NCI-H128 (cell line): ENCODE results near the gene SATB1.

Experiments used
- DNase-seq: peaks from one replicate; lab custom pipeline; 2025; ENCODE audit not compliant: unreplicated experiment; lab: John Stamatoyannopoulos, UW

The SATB1 gene

DNA sequence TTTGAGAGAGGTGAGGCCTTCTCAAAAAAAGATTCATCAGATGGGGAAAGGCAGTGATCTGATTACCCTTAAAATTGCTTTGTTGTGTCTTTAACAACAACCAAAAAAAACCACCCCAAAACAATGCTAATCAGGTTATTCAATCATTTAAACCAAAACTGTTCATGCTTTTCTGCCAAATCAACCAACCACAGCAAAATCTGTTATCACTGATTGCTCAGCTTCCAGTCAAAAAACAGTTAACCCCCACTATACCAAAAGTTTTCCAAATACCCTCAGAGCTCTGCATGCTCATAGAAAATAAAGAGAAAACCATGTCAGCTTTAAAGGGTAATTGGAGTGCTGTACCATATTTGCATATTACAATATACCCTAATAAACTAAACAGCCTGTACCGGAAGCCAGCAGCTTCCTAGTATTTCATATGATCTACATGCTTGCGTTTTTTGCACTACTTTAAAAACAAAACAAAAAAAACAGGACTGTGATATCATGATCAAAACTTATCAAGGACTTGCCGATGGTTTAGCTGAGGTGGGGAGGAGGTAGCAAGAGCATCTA lies 22.8 kb downstream of the SATB1 start:
- no peak for DNase-seq

DNA sequence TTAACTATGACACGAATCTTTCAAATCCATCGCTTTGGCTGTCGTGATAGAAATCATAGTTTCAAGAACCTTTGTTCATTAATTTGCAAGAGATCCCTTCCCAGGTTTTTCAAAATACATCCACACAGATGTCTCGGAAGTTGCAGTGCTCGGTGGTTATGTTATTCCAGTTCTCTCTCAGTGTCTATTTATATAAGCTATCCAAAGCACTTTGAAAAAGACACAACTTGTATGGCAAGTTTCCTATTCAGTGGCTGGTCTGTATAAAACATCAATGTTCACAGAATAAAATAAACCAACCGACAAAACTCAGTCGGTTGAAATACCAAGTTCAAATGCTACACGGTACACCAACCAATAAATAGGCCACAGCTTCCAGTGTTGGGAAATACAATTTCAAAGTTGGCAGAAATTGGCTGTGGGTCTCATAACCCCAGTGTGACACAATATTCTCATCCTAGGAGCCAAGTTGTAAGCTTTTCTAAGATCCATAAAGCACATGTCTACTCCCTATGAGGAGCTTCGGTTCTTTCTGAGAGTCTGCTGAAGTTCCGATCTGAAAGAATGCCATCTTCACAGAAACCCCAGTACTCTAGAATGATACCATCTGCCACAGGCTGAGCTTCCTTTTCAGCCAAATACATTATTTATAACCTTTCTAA lies 23.7 kb downstream of the SATB1 start:
- no peak for DNase-seq

DNA sequence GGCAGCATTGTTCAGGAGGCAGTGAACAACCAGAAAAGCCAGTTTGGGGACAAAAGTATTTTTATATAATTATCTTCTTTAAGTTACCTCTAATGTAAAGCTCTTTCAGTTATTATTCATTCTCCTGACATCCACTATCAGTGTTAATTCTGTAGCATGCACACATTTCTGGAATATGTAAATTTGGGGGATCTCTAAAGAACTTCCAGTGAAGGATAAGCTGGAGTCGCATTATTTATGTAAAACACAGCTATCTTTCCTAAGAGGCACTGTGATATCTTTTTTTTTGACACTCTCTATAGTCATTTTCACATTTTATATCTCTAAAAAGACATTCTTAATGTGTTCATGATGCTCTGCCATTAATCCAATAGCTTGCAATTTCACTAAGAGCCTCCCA lies 26.7 kb downstream of the SATB1 start:
- DNase-seq: no peak

DNA sequence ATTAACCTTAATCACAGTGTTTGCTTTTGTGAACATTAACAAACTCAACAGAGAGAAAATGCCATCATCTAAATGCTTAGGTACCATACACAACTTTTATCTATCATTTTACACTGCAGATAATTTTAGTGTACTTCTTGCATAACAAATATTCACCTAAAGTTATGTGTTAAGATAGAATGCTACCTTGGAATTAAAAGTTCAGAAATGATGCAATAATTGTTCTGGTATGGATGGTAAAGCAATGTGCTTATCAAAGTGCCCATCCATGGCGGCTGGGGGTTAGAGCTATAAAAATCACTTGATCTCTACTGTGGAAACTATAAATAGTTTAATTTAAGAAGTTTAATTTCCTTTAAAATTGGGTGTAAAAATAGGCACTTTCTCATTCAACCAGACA lies 28.7 kb downstream of the SATB1 start:
- no peak for DNase-seq

DNA sequence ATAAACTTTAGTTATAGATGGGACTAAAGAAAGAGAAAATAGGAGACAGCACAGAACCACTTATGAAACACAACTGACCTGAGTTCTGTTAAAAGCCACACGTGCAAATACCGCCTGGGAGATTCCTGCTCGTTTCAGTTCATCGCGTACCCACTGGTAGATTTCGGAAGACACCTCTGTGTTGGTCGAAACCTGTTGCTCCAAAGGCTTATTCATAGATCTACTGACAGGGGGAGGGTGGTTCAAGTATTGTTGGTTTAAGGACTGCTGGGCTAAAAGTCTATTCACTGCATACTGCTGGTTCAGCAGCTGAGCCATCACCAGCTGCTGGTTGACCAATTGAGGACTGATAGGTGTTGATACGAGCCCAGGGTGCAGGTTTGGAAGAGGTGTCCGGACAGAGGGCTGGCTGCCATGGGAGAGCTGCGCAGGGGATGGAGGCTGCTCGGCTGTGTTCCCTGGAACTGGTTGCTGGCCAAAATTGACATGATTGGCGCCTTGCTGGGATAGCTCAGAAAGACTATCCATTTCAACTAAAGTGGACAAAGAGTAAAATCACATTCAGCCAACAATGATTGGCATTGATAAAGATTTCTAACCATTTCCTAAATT lies 30.6 kb downstream of the SATB1 start:
- DNase-seq: no peak

DNA sequence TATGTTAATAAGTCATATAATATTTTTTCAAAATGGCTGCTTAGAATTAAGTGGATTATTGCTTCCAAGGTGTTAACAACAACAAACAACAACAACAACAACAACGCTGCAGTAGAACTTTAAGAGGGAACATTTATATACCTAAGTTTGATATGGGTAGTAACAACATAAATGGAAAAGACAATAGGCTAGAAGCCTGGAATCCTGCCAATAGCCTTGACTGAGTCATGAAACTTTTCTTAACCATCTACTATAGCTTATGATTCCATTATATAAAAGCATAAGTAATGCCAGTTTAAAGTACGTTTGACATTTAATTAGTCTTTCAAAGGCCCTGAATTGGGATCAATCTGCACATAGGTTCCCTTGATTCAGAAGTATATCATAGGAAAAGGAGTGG lies 31.2 kb downstream of the SATB1 start:
- DNase-seq: no peak

DNA sequence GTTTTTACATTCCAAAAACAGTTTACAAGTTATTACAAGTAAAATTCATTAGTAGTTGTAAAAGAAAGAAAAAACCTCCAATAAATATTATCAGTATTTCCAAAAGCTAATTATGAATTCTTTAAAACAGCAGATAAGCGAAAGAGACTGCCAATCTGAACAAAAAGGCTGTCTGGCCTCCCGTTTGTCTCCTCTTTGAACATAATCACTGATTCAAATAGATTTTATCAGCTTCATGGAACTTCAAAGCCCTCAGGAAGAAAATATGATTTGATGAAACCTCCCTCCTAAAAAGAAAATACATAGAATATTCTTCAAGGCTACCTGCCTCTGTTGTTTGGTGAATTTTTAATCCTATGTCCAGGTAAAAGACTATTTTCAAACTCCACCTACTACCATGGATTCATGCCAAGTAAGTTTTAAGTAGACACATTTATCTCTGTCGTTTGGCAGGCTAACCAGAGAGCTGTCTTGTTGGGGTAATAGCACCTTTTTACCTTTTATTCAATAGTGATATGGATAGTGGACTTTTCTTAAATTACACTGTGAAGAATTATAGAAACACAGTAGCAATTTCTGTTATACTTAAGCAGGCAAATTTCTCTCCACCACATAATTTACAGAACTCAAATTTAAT lies 35.0 kb downstream of the SATB1 start:
- DNase-seq: no peak

DNA sequence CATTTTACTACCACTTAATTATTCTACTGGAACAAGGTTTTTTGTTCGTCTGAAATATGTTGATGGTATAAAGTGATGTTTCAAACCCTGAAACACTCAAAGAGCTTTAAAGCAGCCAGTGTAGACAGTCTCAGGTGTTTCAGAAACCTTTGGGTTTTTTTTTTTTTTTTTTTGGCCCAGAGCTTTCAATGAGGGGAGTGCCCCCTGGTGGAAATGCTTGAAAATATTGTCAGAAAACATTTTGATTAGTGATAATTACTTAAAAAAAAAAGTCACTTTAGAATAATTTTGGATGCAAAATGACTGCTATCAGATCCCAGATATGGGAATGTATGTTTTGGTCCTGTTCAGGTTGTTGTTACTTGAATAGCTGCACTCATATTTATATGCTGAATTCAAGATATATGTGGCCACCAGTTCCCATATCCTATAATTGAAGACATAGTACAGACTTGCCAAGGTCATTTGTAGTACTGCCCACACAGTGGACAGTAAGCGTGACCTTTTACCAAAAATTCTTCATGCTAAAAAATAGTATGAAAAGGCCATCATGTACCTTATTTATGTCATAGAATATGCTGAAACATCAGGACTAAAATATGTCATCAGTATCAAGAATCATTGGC lies 35.9 kb downstream of the SATB1 start:
- no peak for DNase-seq

DNA sequence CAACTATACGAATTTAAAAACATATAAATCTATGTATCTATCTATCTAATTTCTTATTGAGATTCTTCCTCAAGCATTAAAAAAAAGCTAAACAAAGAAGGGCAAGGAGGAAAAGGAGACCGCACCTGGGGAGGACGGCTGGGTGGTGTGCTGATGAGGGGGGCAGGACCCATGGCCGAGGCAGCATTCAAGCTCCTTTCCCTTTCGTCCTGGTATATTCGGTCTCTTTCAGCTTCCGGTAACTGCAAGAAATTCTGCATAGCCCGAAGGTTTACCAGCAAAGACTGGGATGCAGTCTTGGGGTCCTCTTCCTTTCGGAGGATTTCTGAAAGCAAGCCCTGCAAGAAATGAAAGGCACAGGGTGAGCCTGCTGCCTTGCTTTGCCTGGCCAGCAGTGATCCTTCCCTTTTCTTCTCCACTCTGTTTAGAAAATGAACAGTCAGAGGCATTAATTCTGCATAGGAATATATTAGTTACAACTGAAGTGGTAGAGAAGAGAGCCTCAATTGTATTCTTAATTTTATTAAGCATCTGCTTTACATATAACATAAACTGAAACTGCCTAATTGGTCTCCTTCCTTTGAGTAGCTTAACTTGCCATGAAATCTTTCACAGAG lies 38.8 kb downstream of the SATB1 start:
- no peak for DNase-seq

DNA sequence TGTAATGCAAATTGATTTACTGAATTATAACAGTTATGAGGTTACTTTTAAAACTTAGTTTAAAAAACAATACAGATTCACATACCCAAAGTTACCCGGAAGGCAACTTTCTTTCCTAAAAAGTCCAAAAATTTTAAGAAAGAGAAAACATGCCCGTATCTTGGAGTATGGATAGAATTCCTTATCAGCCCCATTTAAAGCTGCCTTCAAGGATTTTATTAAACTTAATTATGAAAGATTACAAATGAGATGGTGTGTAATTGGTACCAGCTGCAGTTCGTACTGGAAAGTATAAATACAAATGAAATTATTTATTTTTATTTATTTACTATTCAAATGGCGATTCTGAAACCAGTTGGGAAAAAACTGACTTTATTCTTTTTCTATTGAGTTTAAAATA lies 39.4 kb downstream of the SATB1 start:
- DNase-seq: no peak

DNA sequence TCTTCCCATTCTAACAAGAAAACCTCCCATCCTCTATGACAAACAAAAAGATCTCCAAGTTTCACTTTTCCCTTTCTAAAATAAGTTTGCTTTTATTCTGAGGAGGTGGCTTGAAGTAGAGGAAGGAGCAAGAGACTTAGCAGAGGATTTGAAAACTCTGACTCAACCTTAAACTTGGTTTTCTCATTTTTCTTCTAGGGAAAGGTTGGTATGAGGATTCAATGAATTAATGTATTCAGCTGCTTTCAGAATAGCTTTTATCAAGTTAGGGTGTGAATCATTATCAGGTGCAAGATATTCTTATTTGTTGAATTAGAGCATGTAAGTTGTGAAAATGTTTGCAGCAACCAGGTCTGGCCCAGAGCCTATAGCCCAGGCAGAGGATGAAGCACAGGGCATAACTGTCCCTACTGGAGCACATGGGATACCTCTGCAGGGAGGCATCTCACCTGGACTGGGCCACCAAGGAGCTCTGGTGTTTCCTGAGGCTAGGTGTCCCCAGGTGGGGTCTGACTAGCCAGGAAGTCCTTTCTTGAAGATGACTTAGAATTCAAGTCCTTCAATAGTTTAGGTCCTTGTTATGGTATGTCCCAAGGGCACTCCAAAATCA lies 42.3 kb downstream of the SATB1 start:
- DNase-seq: no peak

DNA sequence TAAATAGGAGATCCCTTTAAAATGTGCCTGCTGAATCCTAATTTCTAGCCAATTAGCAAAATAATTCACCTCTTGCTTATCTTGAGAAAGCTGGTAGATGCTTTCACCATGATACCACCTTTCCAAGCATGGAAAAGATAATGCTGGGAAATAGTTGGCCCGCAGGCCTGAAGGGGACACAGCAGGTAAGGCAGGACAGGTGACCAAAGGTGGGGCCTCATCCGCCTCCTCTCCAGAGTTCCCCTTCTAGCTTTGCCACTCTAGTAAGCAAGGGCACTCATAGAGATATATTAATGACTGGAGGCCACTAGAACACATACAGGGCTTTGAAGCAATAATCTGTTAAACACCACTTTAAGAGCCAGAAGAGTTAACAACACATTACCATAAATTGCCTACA lies 45.5 kb downstream of the SATB1 start:
- DNase-seq: no peak

DNA sequence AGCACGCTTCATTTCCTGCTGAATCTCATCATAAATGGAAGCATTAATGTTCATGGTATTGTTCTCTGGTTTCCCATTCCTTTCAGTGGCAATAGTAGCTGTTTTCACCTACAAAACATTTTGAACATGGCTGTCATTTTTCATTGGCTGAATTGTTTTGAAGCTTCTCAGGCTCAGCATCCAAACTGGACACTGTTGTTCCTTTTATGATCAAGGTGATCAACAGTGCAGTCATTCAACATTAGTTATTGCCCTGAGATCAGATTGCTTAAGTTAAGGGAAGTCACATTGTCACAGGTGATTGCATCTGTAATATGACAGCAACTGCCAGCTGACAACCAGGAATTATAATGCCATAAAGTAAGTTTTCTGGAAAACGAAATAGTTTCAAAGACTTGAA lies 46.9 kb downstream of the SATB1 start:
- DNase-seq: peak; percentile 30

DNA sequence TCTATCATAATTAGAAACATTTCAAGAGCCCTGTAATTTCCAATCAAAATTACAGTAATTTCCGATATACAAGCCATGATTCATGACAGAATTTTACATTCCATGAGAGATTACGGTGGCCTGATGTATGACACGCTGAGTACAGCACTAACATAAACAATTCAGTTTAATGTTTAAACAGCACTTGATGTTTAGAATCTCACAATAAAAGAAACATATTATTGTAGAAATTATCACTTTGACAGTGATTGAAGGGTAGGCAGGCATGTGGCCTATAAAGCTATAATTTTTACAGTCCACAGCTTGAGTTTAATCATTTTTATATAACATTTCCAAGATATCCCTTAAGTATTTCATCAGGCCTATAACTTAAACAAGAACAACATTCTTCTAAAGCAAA lies 48.5 kb downstream of the SATB1 start:
- DNase-seq: no peak

DNA sequence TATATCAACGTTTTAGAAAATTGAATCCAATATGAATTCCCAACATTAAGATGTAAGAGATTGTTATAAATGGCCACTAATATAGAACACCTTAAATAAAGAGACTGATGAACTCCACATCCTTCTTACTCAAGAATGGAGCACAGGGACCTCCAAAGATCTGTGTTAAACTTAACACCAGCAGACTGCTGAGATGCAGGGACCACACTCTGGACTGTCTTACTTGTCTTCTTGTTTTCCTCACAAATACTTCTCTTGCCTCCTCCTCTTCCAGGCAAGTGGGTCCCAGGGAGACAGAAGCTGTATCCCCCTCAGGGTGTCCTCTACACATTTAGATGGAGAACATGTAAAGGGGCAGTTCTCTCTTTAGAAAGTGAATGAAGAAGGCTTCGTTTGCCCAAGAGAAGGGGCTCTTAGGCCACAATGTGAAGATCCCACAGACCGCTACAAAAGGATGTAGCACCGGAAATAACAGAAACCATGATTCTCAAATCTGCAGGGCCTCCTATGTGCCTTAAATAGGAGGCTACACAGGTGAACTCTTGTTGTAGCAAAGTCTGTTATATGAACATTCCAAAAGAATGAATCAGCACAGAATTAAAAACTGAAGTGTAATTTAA lies 52.2 kb downstream of the SATB1 start:
- DNase-seq: no peak

DNA sequence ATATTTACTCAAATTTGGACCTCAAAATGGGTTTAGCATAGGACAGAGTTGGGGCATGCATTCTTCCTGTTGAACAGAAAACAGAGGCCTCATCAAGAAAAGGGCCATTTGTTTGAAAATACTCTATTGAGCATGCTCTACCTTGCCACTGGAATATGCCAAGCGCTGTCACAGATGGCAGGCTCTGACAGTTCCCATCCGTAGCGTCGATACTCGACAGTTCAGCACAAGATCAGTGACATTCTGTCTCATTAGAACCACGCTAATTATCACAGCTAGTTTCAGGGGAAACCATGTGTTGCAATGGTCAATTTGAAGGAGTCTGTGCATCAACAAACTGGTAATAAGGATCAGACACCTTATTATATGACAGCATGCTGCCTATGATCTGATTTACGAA lies 54.5 kb downstream of the SATB1 start:
- DNase-seq: no peak

DNA sequence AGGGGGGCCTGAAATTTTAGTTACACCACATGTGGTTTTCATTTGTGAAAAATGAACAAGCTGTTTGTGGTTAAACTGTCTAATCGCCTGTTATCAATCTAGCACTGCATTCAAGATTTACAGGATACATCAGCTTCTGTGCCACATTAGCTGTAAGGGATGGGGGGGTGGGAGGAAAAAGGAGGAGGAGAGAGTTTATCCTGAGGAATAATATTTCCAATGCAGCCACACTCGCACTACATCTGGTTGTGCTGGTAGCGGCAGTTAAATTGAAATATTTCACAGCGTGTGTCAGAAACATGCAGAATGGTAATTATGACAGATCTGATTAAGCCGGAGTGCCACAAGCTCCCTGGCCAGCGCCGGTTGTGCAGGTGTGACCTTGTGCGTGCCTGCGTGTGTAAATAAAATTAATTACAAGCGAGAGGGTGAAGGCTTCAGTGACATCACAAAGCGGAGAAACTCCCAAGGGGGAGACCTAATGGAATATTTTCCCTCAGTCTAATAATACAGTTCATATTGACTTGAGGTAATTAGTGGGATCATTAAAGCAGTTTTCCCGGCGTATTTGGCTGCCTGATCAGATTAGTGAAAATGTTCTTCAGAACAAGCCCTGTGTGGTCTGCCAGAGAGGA lies 55.5 kb downstream of the SATB1 start:
- DNase-seq: peak; percentile 34

DNA sequence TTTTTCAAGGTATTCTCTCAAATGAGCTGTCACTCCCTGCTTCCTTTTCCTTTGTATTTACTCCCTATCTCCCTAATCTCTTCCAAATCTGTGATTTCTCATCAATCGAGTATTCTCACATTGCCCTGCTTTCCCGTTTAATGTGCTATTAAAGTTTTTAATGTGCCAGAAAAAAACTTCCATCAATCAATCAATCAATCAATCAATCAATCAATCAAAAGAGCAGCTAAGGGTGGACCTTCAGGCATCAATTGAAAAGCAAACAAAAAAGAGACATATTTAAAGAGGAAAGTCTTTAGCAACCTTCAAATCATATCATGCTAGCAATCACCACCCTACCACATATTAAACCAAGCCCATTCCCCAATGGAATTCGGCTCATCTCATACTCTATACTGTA lies 58.9 kb downstream of the SATB1 start:
- DNase-seq: no peak

DNA sequence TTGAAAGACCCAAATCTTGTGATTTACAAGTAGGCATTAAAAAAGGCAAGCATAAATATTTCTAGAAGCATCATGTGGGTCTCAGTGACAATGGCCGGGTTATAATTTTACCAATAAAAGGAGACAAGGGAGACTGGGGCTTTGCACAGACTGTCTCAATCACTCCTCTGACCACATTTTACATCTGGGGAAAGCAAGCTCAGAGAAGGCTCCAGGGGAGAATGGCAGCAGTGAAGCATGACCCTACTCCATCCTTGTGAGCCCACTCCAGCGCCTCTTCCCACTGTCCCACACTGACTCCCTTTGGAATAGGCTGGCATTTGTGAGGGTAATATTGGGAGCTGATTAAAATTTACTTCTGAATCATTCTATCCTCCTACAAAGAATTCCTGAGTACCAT lies 61.8 kb downstream of the SATB1 start:
- DNase-seq: no peak

DNA sequence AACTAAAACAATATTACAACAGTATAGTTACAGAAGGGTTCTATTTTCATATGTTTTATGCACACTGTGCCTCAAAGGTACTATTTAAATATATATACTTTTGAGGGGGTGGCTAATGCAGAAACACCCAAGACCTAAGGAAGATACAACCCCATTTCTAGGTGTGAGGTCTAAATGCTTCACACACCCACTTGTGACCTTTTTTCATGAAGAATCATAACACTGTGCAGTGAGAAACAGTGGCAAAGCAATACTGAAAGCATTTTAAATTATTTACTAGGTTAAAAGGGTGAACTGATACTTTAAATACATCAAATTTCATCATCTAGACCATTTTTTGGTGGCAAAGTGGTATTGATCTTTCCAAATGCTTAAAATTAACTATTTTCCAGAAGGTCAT lies 67.4 kb downstream of the SATB1 start:
- no peak for DNase-seq
